ENCODE measurements around the gene COL4A4. TPM values are rescaled to one million over a fixed set of nuclear protein-coding genes. Genes with fewer than 3 reads are reported as not detected.
A peak's percentile ranks its signal among the peaks of the same experiment; 100 is the strongest.

The COL4A4 gene
- under 1 TPM in 3 of 6 experiments, not detected in 3; 0.02 to 0.11 (median 0.03) TPM for total RNA-seq (2021; fragmentation: NEBNext Ultra II Directional; extraction: Animal tissue kit (Norgen Biotek cat#: 25700))
- long read RNA-seq, result 0 reads

- no peaks in the 10 kb centered on the region for H3K36me3 Mint-ChIP-seq (ENCODE audit: low read depth)
- H3K4me3 Mint-ChIP-seq, result peak within 1 kb of the TSS; percentile 66
- H3K27ac Mint-ChIP-seq, result no peak within 1 kb of the TSS
- no peak for DNase-seq
- no peak for TF ChIP-seq CTCF (IDR thresholded peaks at IDR 0.05)
- peaks cover 6% of the 10 kb centered on the region for H3K4me1 Mint-ChIP-seq (ENCODE audit: low read depth)
- H3K27me3 Mint-ChIP-seq (ENCODE audit: insufficient read depth), result peaks cover 23% of the 10 kb centered on the region
- no peaks in the 10 kb centered on the region for H3K9me3 Mint-ChIP-seq
Measured at GRCh38 chr2:227163998-227164762, at the start of gene COL4A4, which contains the start of gene COL4A3. Gene COL4A4, minus strand, starts transcription at chr2:227164205. Its CDS starts 16,722 bp downstream, at chr2:227147483. Gene COL4A3, plus strand, starts transcription at chr2:227164624. Its CDS starts 103 bp downstream, at chr2:227164727.

GRCh38 chr2:227207573-227207972, 43.6 kb upstream of the COL4A4 start:
- Mint-ChIP-seq H3K4me3 (no peak overlapping the region), H3K9me3 (no peaks in the 10 kb centered on the region), H3K27ac (no peak overlapping the region), H3K27me3 (ENCODE audit: insufficient read depth) (peaks cover 6% of the 10 kb centered on the region), H3K4me1 (ENCODE audit: low read depth) (no peaks in the 10 kb centered on the region), H3K36me3 (ENCODE audit: low read depth) (no peaks in the 10 kb centered on the region)
- TF ChIP-seq CTCF (IDR thresholded peaks at IDR 0.05), result no peak
- DNase-seq, result no peak

GRCh38 chr2:227206406-227206805, 42.4 kb upstream of the COL4A4 start:
- no peaks in the 10 kb centered on the region for H3K9me3 Mint-ChIP-seq
- no peak overlapping the region for H3K4me3 Mint-ChIP-seq
- no peaks in the 10 kb centered on the region for H3K4me1 Mint-ChIP-seq (ENCODE audit: low read depth)
- TF ChIP-seq CTCF (IDR thresholded peaks at IDR 0.05), result no peak
- no peak overlapping the region for H3K27ac Mint-ChIP-seq
- DNase-seq, result no peak
- peaks cover 6% of the 10 kb centered on the region for H3K27me3 Mint-ChIP-seq (ENCODE audit: insufficient read depth)
- no peaks in the 10 kb centered on the region for H3K36me3 Mint-ChIP-seq (ENCODE audit: low read depth)

- Mint-ChIP-seq H3K9me3 (no peaks in the 10 kb centered on the region), H3K27ac (no peak overlapping the region), H3K27me3 (ENCODE audit: insufficient read depth) (peaks cover 6% of the 10 kb centered on the region), H3K4me3 (no peak overlapping the region), H3K36me3 (ENCODE audit: low read depth) (no peaks in the 10 kb centered on the region), H3K4me1 (ENCODE audit: low read depth) (no peaks in the 10 kb centered on the region)
- no peak for TF ChIP-seq CTCF (IDR thresholded peaks at IDR 0.05)
- no peak for DNase-seq
Measured at GRCh38 chr2:227205701-227206100, 41.7 kb upstream of the COL4A4 start.

GRCh38 chr2:227204452-227204851, 40.4 kb upstream of the COL4A4 start:
- no peak for TF ChIP-seq CTCF (IDR thresholded peaks at IDR 0.05)
- DNase-seq, result no peak
- Mint-ChIP-seq H3K4me3 (no peak overlapping the region), H3K27ac (no peak overlapping the region), H3K27me3 (ENCODE audit: insufficient read depth) (peaks cover 10% of the 10 kb centered on the region), H3K9me3 (no peaks in the 10 kb centered on the region), H3K4me1 (ENCODE audit: low read depth) (no peaks in the 10 kb centered on the region), H3K36me3 (ENCODE audit: low read depth) (no peaks in the 10 kb centered on the region)

Measured in HFFc6 (cell line).